ENCODE measurements around the gene GPR149.

The GPR149 gene

GRCh38 chr3:154338570-154338969, 91.4 kb downstream of the GPR149 start:
- no peak for DNase-seq

DNA sequence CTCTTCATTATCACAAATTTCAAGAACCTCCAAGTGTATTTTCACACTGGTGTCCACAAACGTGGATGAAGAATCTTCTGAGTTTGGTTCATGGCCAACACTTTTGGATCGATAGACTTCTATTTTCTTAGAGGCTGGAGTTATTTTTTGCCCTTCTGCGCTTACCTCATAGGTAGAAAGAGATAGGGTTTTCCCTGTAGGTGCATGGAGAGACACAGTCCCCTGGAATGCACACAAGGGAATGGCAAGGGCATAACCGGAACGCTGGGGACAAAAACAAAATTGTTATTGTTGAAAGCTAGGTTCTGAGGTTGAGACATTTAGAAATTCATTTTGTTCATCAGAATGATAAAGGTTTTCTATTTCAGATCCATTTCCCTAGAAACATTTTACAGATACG, 92.0 kb downstream of the GPR149 start:
- DNase-seq: no peak

DNA sequence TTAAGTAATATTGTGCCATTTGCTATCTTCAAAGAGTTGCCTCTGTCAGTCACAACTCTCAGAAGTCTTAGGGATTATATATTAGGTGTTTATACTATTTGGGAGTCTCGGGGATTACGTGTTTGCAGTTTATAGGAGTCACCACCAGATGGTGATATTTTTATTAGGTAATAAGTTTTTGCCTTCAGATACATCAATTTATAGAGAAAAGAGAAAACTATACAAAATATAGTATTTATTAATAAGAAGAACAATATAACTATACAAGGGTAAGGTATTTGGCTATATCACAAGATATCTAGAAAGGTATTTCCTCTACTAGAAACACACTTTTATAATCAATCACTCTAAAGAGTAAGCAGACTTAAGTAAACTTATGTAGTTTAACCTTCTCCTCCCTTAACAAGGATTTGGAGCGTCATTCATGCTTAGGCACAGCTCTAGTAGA, 95.0 kb downstream of the GPR149 start:
- no peak for DNase-seq

DNA sequence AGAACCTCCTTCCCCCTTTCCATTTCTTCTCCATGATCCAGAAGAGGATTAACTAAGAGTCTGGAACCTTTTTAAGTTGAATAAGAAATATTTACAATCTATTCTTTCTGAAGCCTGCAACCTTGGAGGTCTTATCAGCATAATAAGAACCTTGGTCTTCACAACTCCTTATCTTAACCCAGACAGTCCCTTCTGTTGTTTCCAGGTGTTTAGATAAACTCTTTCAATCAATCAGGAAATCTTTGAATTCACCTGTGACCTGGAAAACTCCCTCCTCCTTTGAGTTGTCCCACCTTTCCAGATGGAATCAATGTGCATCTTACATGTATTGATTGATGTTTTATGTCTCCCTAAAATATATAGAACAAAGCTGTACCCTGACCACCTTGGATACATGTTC, 102.1 kb downstream of the GPR149 start:
- no peak for DNase-seq

GRCh38 chr3:154324919-154325318, 105.1 kb downstream of the GPR149 start:
- no peak for DNase-seq

- peak; percentile 87 for DNase-seq
Measured at GRCh38 chr3:154323891-154324738, 105.9 kb downstream of the GPR149 start, which contains the start of gene DHX36. TSS of gene DHX36 (minus strand) at chr3:154324487. CDS start at chr3:154324416, 71 bp downstream.

DNA sequence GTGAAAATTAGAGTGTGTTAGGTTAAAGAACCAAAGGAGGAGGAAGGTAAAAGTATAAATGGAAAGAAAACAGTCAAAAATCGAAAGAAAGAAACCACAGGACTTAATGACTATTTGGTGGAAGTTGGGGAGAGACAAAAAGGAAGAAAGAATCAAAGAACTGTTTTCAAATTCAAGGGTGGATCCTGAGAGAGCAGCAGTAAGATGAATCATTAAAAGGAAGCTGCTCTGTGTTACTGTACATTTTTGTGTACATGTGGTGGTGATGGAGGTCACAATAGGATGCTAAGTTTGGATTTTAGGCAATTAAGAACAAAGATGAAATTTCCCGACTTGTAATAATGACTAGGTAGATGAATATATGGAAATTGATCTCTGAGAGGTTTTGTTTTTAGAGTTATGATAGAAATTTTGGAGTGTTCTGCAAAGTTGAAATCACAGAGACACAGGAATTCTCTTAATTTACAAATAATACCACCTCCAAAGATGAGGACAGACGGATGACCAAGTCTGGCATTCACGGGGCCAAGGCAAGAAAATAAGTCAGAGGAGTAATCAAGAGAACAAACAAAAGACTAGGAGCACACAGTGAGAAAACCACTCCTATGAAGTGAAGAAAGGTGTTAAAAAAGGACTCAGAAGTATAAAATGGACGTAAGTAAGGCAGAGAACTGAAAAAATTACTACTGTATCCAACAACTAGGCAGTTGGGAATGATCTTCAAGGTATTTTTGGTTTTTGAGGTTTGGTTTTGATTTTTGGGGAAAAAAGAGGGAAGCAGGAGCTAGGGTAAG, 112.8 kb downstream of the GPR149 start:
- DNase-seq: no peak

GRCh38 chr3:154314152-154314551, 115.8 kb downstream of the GPR149 start:
- no peak for DNase-seq

- DNase-seq: no peak
Measured at GRCh38 chr3:154310840-154311239, 119.2 kb downstream of the GPR149 start.

- DNase-seq: no peak
Measured at GRCh38 chr3:154307363-154307762, 122.6 kb downstream of the GPR149 start.

DNA sequence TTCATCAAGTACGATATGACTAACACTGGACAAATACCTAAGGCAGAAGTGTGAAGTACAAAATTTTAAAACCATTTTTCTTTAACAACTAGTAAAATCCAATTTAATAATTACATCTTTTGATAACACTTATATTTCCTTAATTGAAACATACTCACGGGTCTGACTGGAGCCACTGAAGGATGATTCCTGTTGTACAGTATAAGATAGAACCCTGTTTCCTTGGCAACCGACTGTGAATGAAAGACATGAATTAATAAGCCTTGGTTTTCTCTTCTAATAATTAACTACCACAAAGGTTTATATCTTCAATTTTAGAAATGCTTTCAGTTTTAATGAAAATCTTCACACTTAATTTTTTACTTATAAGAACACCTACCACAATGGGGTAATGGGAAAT, 125.1 kb downstream of the GPR149 start:
- DNase-seq: no peak

DNA sequence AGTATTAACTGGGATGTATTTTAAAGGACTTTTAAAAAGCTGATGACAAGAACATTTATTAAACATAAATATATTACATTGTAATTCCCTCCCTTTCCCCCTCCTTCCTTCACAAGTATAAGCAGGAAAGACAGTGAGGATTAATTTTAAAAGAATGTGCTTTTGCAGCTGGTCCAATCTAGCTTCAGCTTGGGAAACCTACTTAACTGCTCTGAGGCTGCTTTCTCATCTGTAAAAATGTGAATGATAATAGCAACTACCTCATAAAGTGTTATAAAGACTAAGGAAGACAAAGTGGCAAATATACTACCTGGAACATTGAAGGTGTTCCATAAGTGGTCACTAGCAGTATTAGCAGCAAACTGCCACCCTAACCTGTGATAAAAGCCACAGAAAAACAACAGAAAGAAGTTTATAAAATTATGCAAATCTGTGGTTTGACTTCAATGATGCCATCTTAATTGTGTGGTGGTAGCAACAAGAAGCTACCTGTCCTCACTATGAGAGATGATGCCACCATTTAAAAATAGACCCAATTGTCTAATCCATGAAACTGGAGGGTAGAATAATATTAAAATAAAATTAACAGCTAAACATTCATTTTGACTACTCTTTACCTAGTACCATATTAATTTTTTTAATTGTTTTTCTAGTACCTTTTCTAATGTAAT, 125.7 kb downstream of the GPR149 start:
- no peak for DNase-seq

- DNase-seq: no peak
Measured at GRCh38 chr3:154301561-154301960, 128.4 kb downstream of the GPR149 start.

DNA sequence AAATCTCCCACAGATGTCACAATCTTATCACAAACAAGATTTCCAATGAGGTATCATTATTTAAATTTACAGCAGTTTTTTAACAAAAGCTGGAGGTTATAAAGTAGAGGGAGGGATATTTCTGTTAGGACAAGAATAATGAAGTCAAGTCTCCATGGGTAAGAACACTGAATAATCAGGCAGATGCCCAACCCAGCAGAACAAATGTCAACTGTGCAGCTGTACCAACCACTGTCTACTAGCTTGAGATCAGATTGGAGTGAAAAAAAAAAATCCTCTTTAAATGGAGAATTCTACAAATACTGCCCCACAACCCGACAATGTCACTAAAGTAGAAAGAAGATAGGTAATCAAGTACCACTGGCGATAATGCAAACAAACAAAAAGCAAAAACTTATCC, 136.0 kb downstream of the GPR149 start:
- no peak for DNase-seq

DNA sequence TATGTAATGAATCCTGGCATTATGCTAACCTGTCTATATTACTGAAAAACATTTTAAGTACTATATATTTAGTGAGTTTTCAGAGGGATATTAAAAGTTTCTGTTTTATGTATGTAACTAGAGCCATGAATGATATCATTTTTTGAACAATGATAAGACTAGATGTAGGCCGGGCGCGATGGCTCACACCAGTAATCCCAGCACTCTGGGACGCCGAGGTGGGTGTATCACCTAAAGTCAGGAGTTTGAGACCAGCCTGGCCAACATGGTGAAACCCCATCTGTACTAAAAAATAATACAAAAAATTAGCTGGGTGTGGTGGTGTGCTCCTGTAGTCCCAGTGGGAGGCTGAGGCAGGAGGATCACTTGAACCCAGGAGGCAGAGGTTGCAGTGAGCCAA, 139.8 kb downstream of the GPR149 start:
- no peak for DNase-seq
